NK-92 treated with Interleukin-12 subunit alpha and Interleukin-12 subunit beta, amount 100 ng/mL, for 24 hours (cell line): ENCODE results near the gene KRTAP10-4.
"Not testable (repeated sequence)": the region's sequence is repeated elsewhere in the genome, so short reads cannot be mapped to it uniquely, and the experiment has no call there.

ENCODE experiments used
- DNase-seq: peaks from one replicate; lab custom pipeline; 2025; lab: John Stamatoyannopoulos, UW

KRTAP10-4 gene

GRCh38 chr21:44534688-44535087 lies 38.8 kb upstream of the KRTAP10-4 start:
- DNase-seq: no peak

- no peak for DNase-seq
Observed at GRCh38 chr21:44535963-44536362, 37.6 kb upstream of the KRTAP10-4 start.

GRCh38 chr21:44537930-44538911 lies 35.3 kb upstream of the KRTAP10-4 start:
- no peak for DNase-seq

- no peak for DNase-seq
Observed at GRCh38 chr21:44539046-44539445, 34.5 kb upstream of the KRTAP10-4 start.

GRCh38 chr21:44539991-44540666 lies 33.4 kb upstream of the KRTAP10-4 start, which contains the start of gene KRTAP10-1:
TSS of gene KRTAP10-1 (minus strand) at chr21:44540195. CDS start at chr21:44540150, 45 bp downstream.
- no peak for DNase-seq

- no peak for DNase-seq
Observed at GRCh38 chr21:44540741-44541288, 32.7 kb upstream of the KRTAP10-4 start.

- DNase-seq: no peak
Observed at GRCh38 chr21:44542716-44543115, 30.8 kb upstream of the KRTAP10-4 start.

GRCh38 chr21:44544566-44544965 lies 29.0 kb upstream of the KRTAP10-4 start:
- DNase-seq: no peak

GRCh38 chr21:44547656-44548331 lies 25.7 kb upstream of the KRTAP10-4 start:
- no peak for DNase-seq

GRCh38 chr21:44548381-44548780 lies 25.1 kb upstream of the KRTAP10-4 start:
- no peak for DNase-seq

GRCh38 chr21:44548922-44549321 lies 24.6 kb upstream of the KRTAP10-4 start:
- no peak for DNase-seq

- DNase-seq: no peak
Observed at GRCh38 chr21:44549525-44550211, 23.9 kb upstream of the KRTAP10-4 start.

GRCh38 chr21:44550285-44550684 lies 23.2 kb upstream of the KRTAP10-4 start:
- not testable (repeated sequence) for DNase-seq

- no peak for DNase-seq
Observed at GRCh38 chr21:44550807-44551206, 22.7 kb upstream of the KRTAP10-4 start.

GRCh38 chr21:44551340-44551961 lies 22.1 kb upstream of the KRTAP10-4 start, which contains the start of gene KRTAP10-2:
TSS of gene KRTAP10-2 (minus strand) at chr21:44551505. CDS start at chr21:44551458, 47 bp downstream.
- DNase-seq: no peak

GRCh38 chr21:44552136-44552535 lies 21.4 kb upstream of the KRTAP10-4 start:
- DNase-seq: no peak

GRCh38 chr21:44552681-44553080 lies 20.8 kb upstream of the KRTAP10-4 start:
- no peak for DNase-seq

- no peak for DNase-seq
Observed at GRCh38 chr21:44555200-44555875, 18.2 kb upstream of the KRTAP10-4 start.

GRCh38 chr21:44556879-44557278 lies 16.6 kb upstream of the KRTAP10-4 start:
- no peak for DNase-seq
